ENCODE data around the gene DDX41.
"Not testable (repeated sequence)": the region's sequence is repeated elsewhere in the genome, so short reads cannot be mapped to it uniquely, and the experiment has no call there.

Gene DDX41

DNA sequence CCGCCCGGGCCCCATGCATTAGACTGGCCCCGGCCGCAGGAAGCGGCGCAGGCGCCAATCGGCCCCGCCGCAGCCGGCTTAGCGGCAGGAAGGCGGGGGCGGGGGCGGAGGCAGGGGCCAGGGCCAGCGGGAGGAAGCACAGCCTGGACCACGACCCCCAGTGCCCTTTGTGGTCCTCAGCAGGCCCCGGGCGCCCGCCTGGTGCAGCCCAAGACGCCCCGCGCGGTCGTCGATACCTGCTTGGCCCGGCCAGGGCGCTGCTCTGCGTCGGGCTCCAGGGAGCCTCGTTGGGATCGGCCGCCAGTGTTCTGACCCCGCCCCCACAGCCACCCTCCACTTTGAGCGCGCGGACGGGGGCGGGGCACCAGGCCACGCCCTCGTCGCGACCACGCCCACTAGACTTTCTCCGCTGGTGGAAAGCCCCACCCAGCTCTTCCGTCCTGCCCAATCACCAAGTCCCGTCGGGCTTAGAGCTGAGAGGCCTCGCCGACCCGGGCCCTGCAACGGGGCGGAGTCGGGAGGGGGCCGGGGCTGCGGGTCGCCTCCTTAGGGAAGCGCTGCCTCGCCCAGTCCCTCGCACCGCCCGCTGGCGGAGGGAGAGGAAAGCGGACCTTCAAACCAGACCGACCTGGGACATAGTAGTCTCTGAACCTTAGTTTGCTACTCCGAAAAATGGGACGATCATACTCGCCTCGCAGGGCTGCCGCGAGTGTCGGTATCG, 19.3 kb downstream of the DDX41 start, which contains the start of gene PDLIM7:
Gene PDLIM7, minus strand, starts transcription at position 313 of the 721 bp plus-strand sequence. CDS start 1,092 bp downstream, outside the sequence.
- DNase-seq: peak; percentile 92

GRCh38 chr5:177496727-177497291, 20.0 kb downstream of the DDX41 start:
- peak; percentile 90 for DNase-seq

- DNase-seq: peak; percentile 52
Observed at GRCh38 chr5:177496070-177496726, 20.6 kb downstream of the DDX41 start.

- peak; percentile 74 for DNase-seq
Observed at GRCh38 chr5:177495243-177496060, 21.3 kb downstream of the DDX41 start.

DNA sequence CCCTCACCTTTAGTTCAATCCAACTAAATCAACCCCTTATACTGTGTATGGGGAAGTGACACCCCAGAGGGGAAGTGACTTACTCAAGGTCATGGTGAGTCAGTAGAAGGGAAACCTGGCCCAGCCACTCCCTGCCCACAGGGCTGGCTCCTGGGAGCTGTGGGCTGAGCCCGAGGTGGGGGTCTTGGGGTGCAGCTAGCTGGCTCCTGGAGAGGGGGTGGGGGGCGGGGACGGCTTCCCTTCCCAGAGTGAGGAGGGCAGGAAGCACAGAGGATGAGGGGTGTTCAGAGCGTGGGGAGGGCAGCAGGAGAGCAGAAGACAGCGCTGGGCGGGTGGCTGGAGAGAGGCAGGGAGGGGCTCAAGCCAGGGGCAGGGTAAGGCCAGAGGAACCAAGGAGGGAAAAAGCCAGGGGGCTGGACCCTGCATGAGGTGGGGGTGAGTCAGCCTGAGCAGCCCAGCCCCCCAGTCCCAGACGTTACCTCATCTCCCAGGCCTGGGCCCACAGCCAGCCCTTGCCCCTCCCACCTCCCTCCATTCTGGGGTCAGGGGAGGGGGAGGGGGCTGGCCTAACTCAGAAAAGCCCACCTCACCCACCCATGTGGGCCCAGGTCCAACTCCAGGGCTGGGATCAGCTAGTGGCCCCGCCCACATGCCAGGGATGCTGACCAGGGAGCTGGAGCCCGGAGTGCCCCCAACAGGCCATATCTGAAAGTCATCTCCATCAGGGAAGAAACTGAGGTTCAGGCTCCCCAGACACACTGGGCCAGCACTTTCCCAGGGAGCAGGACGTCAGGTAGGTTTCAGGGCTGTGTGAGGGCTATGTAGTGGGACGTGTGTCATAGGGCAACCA, 22.2 kb downstream of the DDX41 start:
- peak; percentile 82 for DNase-seq

GRCh38 chr5:177493795-177494345, 22.9 kb downstream of the DDX41 start:
- no peak for DNase-seq

GRCh38 chr5:177492841-177493240, 23.9 kb downstream of the DDX41 start:
- DNase-seq: no peak

DNA sequence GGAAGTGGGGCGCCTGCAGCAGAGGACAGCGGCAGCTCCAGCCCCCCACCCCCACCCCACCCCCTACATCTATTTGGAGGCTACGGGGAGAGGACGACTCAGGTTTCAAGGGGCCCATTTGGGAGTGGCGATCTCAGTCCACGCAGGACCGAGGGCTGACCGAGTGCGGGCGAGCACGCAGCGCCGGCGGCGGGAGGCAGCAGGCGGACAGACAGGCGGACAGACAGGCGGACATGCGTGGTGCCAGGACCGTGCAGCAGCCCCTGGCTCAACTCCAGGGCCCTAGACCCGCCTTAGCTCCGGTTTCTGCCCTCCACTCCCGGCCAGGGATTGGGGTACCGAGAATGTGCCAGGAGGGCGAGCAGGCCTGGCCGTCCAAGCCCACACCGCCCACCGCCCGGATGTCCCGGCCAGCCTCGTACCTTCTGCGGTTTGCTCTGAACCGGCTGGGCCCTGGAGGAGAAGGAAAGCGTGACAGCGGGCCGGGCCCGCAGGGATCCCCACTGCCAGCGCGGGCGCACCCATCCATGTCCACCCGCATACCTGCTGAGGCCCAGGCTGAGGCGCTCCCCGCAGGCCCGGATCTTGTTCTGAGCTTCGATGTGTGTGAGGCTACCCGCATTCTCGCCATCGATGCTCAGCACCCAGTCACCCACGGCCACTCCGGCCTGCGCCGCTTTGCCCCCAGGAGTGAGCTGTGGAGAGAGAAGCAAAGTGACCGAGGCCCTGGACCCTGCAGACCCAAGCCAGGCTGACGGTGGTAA, 24.6 kb downstream of the DDX41 start:
- DNase-seq: no peak

GRCh38 chr5:177491429-177491945, 25.3 kb downstream of the DDX41 start:
- no peak for DNase-seq

DNA sequence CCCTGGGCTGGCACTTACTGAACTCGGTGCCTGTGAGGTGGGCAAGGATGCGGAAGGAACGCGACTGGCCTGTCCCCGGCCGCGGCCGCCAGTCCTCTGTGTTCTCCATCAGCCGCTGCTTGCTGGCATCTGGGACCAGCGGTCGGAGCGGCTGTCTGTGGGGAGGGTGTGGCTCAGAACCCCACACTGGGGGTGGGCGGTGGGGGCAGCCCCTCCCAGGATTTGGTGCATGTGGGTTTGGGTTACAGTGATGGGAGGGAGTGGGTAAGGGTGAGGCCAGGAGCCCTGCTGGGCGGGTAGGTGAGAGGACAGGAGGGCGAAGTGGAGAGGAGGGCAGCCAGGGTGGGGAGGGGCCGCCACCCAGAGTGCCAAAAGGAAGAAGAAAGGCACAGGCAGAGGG, 25.8 kb downstream of the DDX41 start:
- no peak for DNase-seq

DNA sequence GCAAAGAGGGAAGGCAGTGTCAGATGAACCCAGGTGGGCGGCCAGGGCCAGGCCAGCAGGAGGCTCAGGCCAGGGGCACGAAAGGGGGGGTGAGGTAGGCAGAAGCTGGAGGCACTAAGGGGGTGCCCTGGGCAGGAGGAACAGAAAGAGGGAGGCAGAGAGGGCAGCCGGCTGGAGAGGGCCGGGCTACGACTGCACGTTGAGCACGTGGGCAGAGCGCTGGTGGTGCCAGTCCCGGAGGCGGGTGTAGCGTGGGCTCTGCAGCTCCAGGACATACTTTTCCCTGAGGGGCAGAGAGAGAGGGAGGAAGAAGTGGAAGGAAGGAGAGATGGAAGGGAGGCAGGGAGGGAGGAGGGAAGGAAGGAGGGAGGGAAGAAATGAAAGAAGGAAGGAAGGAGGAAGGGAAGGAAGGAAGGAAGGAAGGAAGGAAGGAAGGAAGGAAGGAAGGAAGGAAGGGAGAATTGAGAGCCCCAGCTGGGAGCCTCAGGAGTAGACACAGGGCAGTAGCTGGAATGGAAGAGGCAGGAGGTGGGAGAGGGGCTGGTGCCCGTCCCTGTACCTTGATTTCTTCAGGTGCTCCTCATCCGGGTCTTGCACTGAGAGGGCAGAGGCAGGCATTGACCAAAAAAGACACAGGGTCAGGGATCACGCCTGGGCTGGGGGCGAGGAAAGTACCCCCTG, 26.3 kb downstream of the DDX41 start:
- no peak for DNase-seq

DNA sequence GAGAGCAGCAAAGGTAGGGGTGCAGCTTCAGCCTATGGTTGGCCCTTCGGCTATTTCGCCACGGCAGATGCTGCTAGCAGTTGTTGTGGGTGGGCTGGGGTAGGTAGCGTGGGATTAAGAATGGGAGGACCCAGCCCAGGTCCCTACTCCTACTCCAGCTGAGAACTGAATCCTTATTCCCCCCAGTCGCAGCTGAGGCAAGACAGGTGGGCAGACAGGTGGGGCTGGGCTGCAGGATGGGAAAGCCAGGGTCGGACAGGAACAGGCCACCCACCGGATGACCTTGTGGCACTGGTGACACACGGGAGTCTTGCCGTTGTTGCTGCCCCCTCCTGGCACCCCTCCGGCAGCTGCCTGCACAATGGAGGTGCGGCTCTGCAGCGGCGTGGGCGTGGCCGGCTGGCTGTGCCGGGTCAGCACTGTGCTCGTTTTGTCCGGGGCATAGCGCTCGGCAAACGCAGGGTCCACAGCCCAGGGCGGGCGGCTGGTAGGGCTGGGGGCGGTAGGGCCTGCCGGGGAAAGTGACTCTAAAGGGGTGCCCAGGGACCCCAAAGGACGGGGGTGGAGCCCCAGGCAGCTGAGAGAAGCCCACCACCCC, 27.5 kb downstream of the DDX41 start:
- DNase-seq: no peak

- DNase-seq: no peak
Observed at GRCh38 chr5:177487975-177488374, 28.8 kb downstream of the DDX41 start.

DNA sequence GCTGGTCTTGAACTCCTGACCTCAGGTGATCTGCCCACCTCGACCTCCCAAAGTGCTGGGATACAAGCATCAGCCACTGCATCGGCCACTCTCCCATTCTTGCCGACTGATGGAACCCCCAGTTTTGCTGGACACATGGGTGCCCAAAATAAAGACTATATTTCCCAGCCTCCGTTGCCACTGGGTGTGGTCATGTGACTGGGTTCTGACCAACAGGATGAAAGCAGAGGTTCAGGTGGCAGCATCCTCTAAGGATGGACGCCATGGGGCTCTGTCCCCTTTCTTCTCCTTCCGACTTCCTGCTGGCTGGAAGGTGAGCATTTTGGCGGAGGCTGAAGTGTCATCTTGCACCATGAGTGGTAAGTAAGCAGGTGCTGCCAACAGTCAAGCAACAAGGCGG, 29.6 kb downstream of the DDX41 start:
- DNase-seq: no peak

- no peak for DNase-seq
Observed at GRCh38 chr5:177486256-177486655, 30.5 kb downstream of the DDX41 start.

DNA sequence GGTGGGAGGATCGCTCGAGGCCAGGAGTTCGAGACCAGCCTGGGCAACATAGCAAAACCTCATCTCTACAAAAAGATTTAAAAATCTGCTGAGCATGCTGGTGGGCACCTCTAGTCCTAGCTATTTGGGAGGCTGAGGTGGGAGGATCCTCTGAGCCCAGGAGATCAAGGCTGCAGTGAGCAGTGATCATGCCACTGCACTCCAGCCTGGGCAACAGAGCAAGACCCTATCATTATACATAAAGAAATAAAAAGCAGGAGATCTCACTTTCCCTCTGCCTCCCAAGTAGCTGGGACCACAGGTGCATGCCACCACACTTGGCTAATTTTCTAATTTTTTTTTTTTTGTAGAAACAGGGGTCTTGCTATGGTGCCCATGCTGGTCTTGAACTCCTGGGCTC, 31.0 kb downstream of the DDX41 start:
- DNase-seq: not testable (repeated sequence)

DNA sequence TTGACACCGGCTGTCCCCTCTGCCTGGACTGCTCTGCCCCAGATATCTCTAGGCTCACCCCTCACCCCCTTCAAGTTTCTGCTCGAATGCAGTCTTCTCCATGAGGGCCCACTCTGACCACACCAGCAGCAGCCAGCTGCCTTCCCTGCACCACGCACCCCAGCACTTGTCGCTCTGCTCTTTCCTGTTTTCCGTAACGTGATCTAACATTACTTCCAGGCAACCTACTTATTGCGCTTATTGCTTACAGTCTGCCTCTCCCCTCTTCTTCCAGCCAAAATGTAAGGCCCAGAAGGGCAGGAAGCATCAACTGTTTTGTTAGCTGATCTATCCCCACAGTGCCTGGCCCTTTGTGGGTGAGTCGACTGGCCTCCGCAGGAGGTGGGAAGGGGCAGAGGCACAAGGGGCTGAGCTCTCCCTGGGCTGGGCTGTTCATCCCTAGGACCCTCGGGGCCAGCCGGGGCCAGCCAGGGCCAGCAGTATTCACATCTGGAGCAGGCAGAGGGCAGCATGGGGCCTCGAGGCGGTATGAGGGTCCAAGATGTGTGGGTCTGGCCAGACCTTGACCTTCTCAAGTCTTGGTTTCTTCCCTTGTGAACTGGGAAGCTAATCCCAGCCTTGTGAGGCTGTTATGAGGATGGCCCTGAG, 31.7 kb downstream of the DDX41 start:
- no peak for DNase-seq

- no peak for DNase-seq
Observed at GRCh38 chr5:177483994-177484901, 32.5 kb downstream of the DDX41 start.
